ENCODE data around the gene PLEKHA7.

PLEKHA7 gene

GRCh38 chr11:16792426-16792825 is 221.8 kb downstream of the PLEKHA7 start:
- TF ChIP-seq CTCF (IDR thresholded peaks at IDR 0.05; ENCODE audit: low read depth, low read length, missing control alignments): no peak
- H3K4me3 ChIP-seq (ENCODE audit: low read depth, low read length): no peak overlapping the region
- in situ Hi-C loops (cut with HindIII; ENCODE audit: low sequenced_read_pairs): no loop called here
- DNase-seq (ENCODE audit: low read depth): peak; percentile 54

- H3K4me3 ChIP-seq (ENCODE audit: low read depth, low read length): no peak overlapping the region
- in situ Hi-C loops (cut with HindIII; ENCODE audit: low sequenced_read_pairs): no loop called here
- DNase-seq (ENCODE audit: low read depth): peak; percentile 91
These were observed 222.8 kb downstream of the PLEKHA7 start for GRCh38 chr11:16791191-16791961.

GRCh38 chr11:16790486-16791190 is 223.6 kb downstream of the PLEKHA7 start:
- no peak for DNase-seq (ENCODE audit: low read depth)
- in situ Hi-C loops (cut with HindIII; ENCODE audit: low sequenced_read_pairs): no loop called here
- no peak for TF ChIP-seq CTCF (IDR thresholded peaks at IDR 0.05; ENCODE audit: low read depth, low read length, missing control alignments)
- no peak overlapping the region for H3K4me3 ChIP-seq (ENCODE audit: low read depth, low read length)

More at GRCh38 chr11:16791191-16791961, 222.8 kb downstream of the PLEKHA7 start:
- no peak for TF ChIP-seq CTCF (IDR thresholded peaks at IDR 0.05; ENCODE audit: low read depth, low read length, missing control alignments)

GRCh38 chr11:16789560-16790485 is 224.4 kb downstream of the PLEKHA7 start:
- no peak overlapping the region for H3K4me3 ChIP-seq (ENCODE audit: low read depth, low read length)
- in situ Hi-C loops (cut with HindIII; ENCODE audit: low sequenced_read_pairs): loop anchor here (10.0 kb wide), 1 partner anchor 275 kb away; no protein-coding TSS in a partner anchor
- TF ChIP-seq CTCF (IDR thresholded peaks at IDR 0.05; ENCODE audit: low read depth, low read length, missing control alignments): no peak
- DNase-seq (ENCODE audit: low read depth): no peak

- H3K4me3 ChIP-seq (ENCODE audit: low read depth, low read length): no peak overlapping the region
- DNase-seq (ENCODE audit: low read depth): no peak
- in situ Hi-C loops (cut with HindIII; ENCODE audit: low sequenced_read_pairs): loop anchor here (10.0 kb wide), 1 partner anchor 276 kb away; no protein-coding TSS in a partner anchor
- no peak for TF ChIP-seq CTCF (IDR thresholded peaks at IDR 0.05; ENCODE audit: low read depth, low read length, missing control alignments)
These were observed 225.2 kb downstream of the PLEKHA7 start for GRCh38 chr11:16789063-16789420.
